Hepatocyte (in vitro differentiated cells): ENCODE data around the gene ACP1. TPM values are rescaled to one million over a fixed set of nuclear protein-coding genes. Genes with fewer than 3 reads are reported as not detected.

ENCODE experiments used
- DNase-seq: peaks from one replicate; pipeline ENCODE4 v3.0.0-alpha.2; 2016; ENCODE audit warnings: low spot score
- H2AFZ ChIP-seq: fragments of 200-600 bp; sonication (generic); 2 replicates; pipeline ENCODE4 v1.6.0; 2016; ENCODE audit warnings: antibody characterized with exemption, mild to moderate bottlenecking
- H3K27ac ChIP-seq: fragments of 200-600 bp; sonication (generic); 2 replicates; pipeline ENCODE4 v1.5.1; 2016; ENCODE audit warnings: mild to moderate bottlenecking
- H3K27me3 ChIP-seq: fragments of 200-600 bp; sonication (generic); 2 replicates; pipeline ENCODE4 v1.6.1; 2016
- H3K36me3 ChIP-seq: fragments of 200-600 bp; sonication (generic); replicated peaks from 2 replicates; pipeline ENCODE4 v1.5.1; 2016; ENCODE audit warnings: low read depth; ENCODE audit not compliant: insufficient read depth
- H3K4me1 ChIP-seq: fragments of 200-600 bp; sonication (generic); 2 replicates; pipeline ENCODE4 v1.5.1; 2016; ENCODE audit warnings: mild to moderate bottlenecking, moderate library complexity; ENCODE audit not compliant: insufficient read depth
- H3K4me2 ChIP-seq: fragments of 200-600 bp; sonication (generic); 2 replicates; pipeline ENCODE4 v1.6.0; 2016
- H3K4me3 ChIP-seq: fragments of 200-600 bp; sonication (generic); 2 replicates; pipeline ENCODE4 v1.5.1; 2016; ENCODE audit warnings: mild to moderate bottlenecking
- H3K79me2 ChIP-seq: fragments of 200-600 bp; sonication (generic); 2 replicates; pipeline ENCODE4 v1.6.0; 2017; ENCODE audit warnings: mild to moderate bottlenecking
- H3K9me2 ChIP-seq: fragments of 200-600 bp; sonication (generic); replicated peaks from 2 replicates; pipeline ENCODE4 v1.6.0; 2017; ENCODE audit warnings: mild to moderate bottlenecking; ENCODE audit not compliant: insufficient read depth
- H3K9me3 ChIP-seq: fragments of 200-600 bp; sonication (generic); 2 replicates; pipeline ENCODE4 v1.5.1; 2016; ENCODE audit warnings: low read depth, mild to moderate bottlenecking
- H4K20me1 ChIP-seq: fragments of 200-600 bp; sonication (generic); 2 replicates; pipeline ENCODE4 v1.6.0; 2016; ENCODE audit warnings: mild to moderate bottlenecking; ENCODE audit not compliant: insufficient read depth, poor library complexity, severe bottlenecking
- EZH2 ChIP-seq: fragments of 200-600 bp; sonication (generic); IDR thresholded peaks from 2 replicates; pipeline ENCODE4 v1.6.1; 2016; ENCODE audit warnings: antibody characterized with exemption, mild to moderate bottlenecking, borderline replicate concordance
- EZH2phosphoT487 ChIP-seq: fragments of 200-600 bp; sonication (generic); IDR thresholded peaks from one replicate; pipeline ENCODE4 v1.6.1; 2018; ENCODE audit warnings: antibody characterized with exemption, mild to moderate bottlenecking, low read depth, moderate library complexity; ENCODE audit not compliant: unreplicated experiment, severe bottlenecking
- WGBS: methylation state at CpG from one replicate; pipeline ENCODE4 v1.1.6; 2016; ENCODE audit warnings: low lambda C conversion rate; ENCODE audit errors: missing lambda C conversion rate; 5-methylcytosine and 5-hydroxymethylcytosine counted together
- polyA plus RNA-seq: library from polyadenylated mRNA; unstranded; fragments of >200 nt; fragmentation: Nextera tagmentation; extraction: Ambion mirVana; gene quantifications from 2 replicates; pipeline ENCODE4 v1.2.1, GENCODE V29; 2016
- total RNA-seq: library from RNA; depleted of rRNA; stranded (reverse); fragments of >200 nt; gene quantifications from 2 replicates; pipeline ENCODE4 v1.2.3, GENCODE V29; 2014
- TF ChIP-seq, protein P1 (sequence below): fragments of 200-600 bp; sonication (generic); IDR thresholded peaks from 2 replicates; pipeline ENCODE4 v1.5.1; 2016; ENCODE audit warnings: antibody characterized with exemption, mild to moderate bottlenecking; ENCODE audit not compliant: poor library complexity

The ACP1 gene
- total and polyA plus RNA-seq, 2 experiments from 2014 or later = 175 to 194 TPM

DNA sequence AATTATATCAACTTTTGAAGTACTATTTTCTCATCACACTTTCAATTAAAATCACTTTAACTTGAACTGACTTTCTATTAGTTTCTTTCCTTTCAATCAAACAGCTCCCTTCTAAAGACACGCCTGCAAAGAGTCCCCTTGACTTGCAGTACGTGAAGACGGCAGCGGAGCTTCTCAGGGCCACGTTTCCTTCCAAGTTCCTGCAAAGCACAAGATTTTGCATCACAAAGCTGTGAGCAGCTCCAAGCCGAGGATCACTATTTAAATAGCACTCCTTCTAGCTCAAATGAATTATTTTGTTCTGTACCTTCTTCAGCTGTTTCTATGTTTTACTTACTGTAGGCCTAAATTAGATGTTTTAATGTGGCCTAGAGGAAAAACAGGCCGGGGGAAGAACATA lies 31.7 kb upstream of the ACP1 start:
- 81% methylated on average over 7 of the region's 7 CpGs for WGBS
- no peaks in the 10 kb centered on the region for H3K4me1 ChIP-seq

DNA sequence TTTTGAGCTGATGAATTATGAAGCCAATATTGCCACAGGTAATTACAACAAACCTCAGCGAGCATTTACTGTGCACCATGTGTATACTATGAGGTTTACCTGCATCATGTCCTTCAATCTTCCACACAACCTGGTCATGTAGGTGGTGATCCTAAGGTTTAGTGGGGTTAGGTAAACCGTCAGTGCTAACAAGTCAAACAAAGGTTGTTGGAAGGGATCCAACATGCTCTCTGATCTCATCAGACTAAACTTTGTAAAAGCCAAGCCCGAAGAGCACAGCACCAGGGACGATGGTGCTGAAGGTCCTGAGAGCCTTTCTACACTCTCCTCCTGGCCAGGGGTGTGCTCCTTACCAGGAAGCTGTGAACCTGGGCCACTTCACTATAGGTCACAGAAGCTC lies 30.3 kb upstream of the ACP1 start:
- H3K4me3 ChIP-seq = no peak overlapping the region
- H3K79me2 ChIP-seq = no peaks in the 10 kb centered on the region
- no peak overlapping the region for H3K4me2 ChIP-seq
- WGBS = 87% methylated on average over 4 of the region's 4 CpGs
- no peaks in the 10 kb centered on the region for H3K4me1 ChIP-seq
- DNase-seq = no peak
- H3K9me2 ChIP-seq = no peaks in the 10 kb centered on the region
- no peaks in the 10 kb centered on the region for H3K27me3 ChIP-seq
- no peak overlapping the region for H3K27ac ChIP-seq
- no peak overlapping the region for H2AFZ ChIP-seq
- no peaks in the 10 kb centered on the region for H3K9me3 ChIP-seq
- TF ChIP-seq, protein P1, sequence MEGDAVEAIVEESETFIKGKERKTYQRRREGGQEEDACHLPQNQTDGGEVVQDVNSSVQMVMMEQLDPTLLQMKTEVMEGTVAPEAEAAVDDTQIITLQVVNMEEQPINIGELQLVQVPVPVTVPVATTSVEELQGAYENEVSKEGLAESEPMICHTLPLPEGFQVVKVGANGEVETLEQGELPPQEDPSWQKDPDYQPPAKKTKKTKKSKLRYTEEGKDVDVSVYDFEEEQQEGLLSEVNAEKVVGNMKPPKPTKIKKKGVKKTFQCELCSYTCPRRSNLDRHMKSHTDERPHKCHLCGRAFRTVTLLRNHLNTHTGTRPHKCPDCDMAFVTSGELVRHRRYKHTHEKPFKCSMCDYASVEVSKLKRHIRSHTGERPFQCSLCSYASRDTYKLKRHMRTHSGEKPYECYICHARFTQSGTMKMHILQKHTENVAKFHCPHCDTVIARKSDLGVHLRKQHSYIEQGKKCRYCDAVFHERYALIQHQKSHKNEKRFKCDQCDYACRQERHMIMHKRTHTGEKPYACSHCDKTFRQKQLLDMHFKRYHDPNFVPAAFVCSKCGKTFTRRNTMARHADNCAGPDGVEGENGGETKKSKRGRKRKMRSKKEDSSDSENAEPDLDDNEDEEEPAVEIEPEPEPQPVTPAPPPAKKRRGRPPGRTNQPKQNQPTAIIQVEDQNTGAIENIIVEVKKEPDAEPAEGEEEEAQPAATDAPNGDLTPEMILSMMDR = no peak
- TF ChIP-seq EZH2 = no peak
- no peak for TF ChIP-seq EZH2phosphoT487
- no peaks in the 10 kb centered on the region for H4K20me1 ChIP-seq
- H3K36me3 ChIP-seq = no peaks in the 10 kb centered on the region

More for the DNA sequence above, 31.7 kb upstream of the ACP1 start:
- no peaks in the 10 kb centered on the region for H4K20me1 ChIP-seq
- no peaks in the 10 kb centered on the region for H3K79me2 ChIP-seq
- H2AFZ ChIP-seq = no peak overlapping the region
- no peak overlapping the region for H3K4me2 ChIP-seq
- H3K4me3 ChIP-seq = no peak overlapping the region
- no peak overlapping the region for H3K27ac ChIP-seq
- no peak for DNase-seq
- no peaks in the 10 kb centered on the region for H3K27me3 ChIP-seq
- H3K36me3 ChIP-seq = no peaks in the 10 kb centered on the region
- TF ChIP-seq, protein P1 = no peak
- TF ChIP-seq EZH2phosphoT487 (no peak), EZH2 (no peak)
- no peaks in the 10 kb centered on the region for H3K9me2 ChIP-seq
- no peaks in the 10 kb centered on the region for H3K9me3 ChIP-seq

DNA sequence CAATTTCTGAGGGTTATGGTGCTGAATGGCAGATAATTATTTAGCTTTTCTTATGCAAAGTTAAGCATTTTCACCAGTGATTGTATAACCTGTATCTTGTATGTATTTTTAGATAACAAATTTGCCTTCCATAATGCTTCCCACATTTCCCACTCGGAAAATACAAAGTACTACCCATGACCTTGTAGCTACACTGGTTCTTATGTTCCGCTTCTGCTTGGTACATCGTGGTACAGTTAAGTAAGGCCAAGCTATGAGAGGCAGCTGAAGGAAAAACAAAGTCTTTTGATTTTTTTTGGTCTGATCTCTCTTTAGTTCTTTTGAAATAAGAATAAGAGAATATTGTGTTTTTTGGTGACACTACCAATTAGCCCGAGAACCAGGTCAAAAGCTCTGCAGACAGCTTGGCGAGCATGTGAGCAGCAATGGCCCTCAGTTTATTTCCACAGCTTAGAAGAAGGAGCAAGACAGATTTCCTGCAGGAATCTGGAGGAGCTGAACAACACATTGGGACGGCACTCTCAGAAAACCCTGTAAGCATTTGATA lies 27.7 kb upstream of the ACP1 start:
- H3K4me2 ChIP-seq = no peak overlapping the region
- no peak for TF ChIP-seq EZH2
- TF ChIP-seq EZH2phosphoT487 = no peak
- TF ChIP-seq, protein P1 = no peak
- no peaks in the 10 kb centered on the region for H3K9me2 ChIP-seq
- no peaks in the 10 kb centered on the region for H3K27me3 ChIP-seq
- no peak for DNase-seq
- H3K4me1 ChIP-seq = no peaks in the 10 kb centered on the region
- no peak overlapping the region for H3K4me3 ChIP-seq
- H3K79me2 ChIP-seq = no peaks in the 10 kb centered on the region
- WGBS = 93% methylated on average over 6 of the region's 6 CpGs
- H2AFZ ChIP-seq = no peak overlapping the region
- H3K9me3 ChIP-seq = no peaks in the 10 kb centered on the region
- H3K27ac ChIP-seq = peak overlapping the region; percentile 10
- H3K36me3 ChIP-seq = no peaks in the 10 kb centered on the region
- no peaks in the 10 kb centered on the region for H4K20me1 ChIP-seq
